ENCODE measurements around the gene OS9. TPM values are rescaled to one million over a fixed set of nuclear protein-coding genes. Genes with fewer than 3 reads are reported as not detected.

OS9 gene
- total and polyA plus RNA-seq, 9 of the 15 experiments (the other 6 are each of a cell fraction or from before 2014, with no cell fraction given), result 4.6 to 105 (median 89.5) TPM

DNA sequence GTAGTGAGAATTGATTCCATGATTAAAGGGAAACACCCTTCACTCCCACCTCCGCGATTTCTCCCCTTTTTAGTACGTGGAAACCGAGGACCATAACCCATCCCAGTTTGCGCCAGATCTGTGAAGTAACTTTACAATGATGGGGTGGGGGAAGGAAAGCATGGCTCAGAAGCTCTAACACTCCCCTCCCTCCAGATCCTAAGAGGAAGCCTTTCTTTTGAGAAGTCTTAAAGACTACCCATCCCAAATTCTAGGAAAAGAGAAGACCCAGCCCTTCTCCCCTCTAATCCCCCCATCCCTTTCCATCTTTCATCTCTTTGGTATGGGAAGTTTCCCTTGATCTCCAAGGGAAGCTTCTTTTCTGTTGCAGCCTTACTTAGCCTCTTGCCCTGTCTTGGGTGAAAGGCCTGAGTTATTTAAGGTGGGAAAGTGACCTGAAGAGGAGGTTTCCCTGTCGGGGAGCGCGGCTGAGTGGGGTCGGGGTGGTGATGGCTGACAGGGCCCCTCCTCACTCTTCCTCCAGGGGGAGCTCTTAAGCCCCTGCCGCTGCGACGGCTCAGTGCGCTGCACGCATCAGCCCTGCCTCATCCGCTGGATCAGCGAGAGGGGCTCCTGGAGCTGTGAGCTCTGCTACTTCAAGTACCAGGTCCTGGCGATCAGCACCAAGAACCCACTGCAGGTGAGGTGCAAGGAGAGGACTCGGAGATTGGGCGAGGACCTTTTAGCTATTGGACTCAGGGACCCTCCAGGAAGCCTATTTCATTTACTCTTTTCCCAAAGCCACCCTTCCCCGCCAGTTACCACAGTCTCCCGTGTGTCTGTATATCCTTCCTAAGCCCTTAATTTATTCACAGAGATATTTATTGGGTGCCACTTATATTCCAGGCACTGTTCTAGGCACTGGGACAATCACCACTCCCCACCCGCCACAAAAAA lies 62.7 kb downstream of the OS9 start (continued):
- TF ChIP-seq E2F6 (IDR thresholded peaks at IDR 0.05; ENCODE audit: borderline replicate concordance in 1 of 2, extremely low read depth in 1 of 2, insufficient read depth in 1 of 2, insufficient read length in 1 of 2, low read depth in 1 of 2, low read length in 1 of 2, poor library complexity in 1 of 2, severe bottlenecking in 1 of 2) (no peak), ZZZ3 (IDR thresholded peaks at IDR 0.05) (no peak), PHF21A (IDR thresholded peaks at IDR 0.05; ENCODE audit: borderline replicate concordance, low read depth) (no peak), RFX5 (IDR thresholded peaks at IDR 0.05; ENCODE audit: low read depth, low read length) (no peak), ZNF282 (CRISPR knock-in tag; IDR thresholded peaks at IDR 0.05) (no peak), ZNF184 (CRISPR knock-in tag; IDR thresholded peaks at IDR 0.05) (no peak), KDM1A (IDR thresholded peaks at IDR 0.05) (0 out of 4 replicates have a peak, but pooled peaks of 1 of the 2 experiments have one; percentile 16), HNRNPUL1 (IDR thresholded peaks at IDR 0.05; ENCODE audit: low read length) (no peak), POLR3G (IDR thresholded peaks at IDR 0.05; ENCODE audit: extremely low read depth, insufficient read length, insufficient replicate concordance) (no peak), KLF13 (tag; IDR thresholded peaks at IDR 0.05; ENCODE audit: borderline replicate concordance, low read depth) (no peak), ZNF764 (CRISPR knock-in tag; IDR thresholded peaks at IDR 0.05; ENCODE audit: low read depth) (no peak), MLLT1 (IDR thresholded peaks at IDR 0.05) (no peak), TCF7 (IDR thresholded peaks at IDR 0.05; ENCODE audit: borderline replicate concordance) (no peak), CBX3 (IDR thresholded peaks at IDR 0.05; ENCODE audit: borderline replicate concordance in 1 of 2, low read length in 2 of 2) (no peak), KLF16 (IDR thresholded peaks at IDR 0.05) (0 out of 2 replicates have a peak, but pooled peaks have one; percentile 36), ZNF444 (CRISPR knock-in tag; IDR thresholded peaks at IDR 0.05) (no peak), CSDE1 (IDR thresholded peaks at IDR 0.05) (no peak), RB1 (IDR thresholded peaks at IDR 0.05; ENCODE audit: low read depth) (peak; percentile 34; the same call in 1 of the 2 replicates), TAF15 (IDR thresholded peaks at IDR 0.05; ENCODE audit: low read depth, low read length) (no peak), JUN (IDR thresholded peaks at IDR 0.05; ENCODE audit: borderline replicate concordance, low read depth, low read length) (0 out of 2 replicates have a peak, but pooled peaks have one; percentile 7), JUN (CRISPR knock-in tag; IDR thresholded peaks at IDR 0.05; ENCODE audit: borderline replicate concordance) (no peak), SMC3 (conservative IDR thresholded peaks at IDR 0.05; ENCODE audit: insufficient read depth, low read depth, low read length) (peak; percentile 66), ZNF717 (CRISPR knock-in tag; IDR thresholded peaks at IDR 0.05) (no peak)
